H1 (cell line): ENCODE results near the gene LRRC19.

Experiments
- BACH1 ChIP-seq: IDR thresholded peaks from 2 replicates; pipeline ENCODE4 v1.6.1; 2012; ENCODE audit warnings: low read length, improper control_type of control experiment
- CEBPB ChIP-seq: IDR thresholded peaks from 2 replicates; pipeline ENCODE4 v1.6.1; 2012; ENCODE audit warnings: low read depth, low read length
- EZH2 ChIP-seq: fragments of 200-600 bp; sonication (generic); IDR thresholded peaks from 2 replicates; pipeline ENCODE4 v1.7.1; 2012; ENCODE audit warnings: low read depth, mild to moderate bottlenecking, moderate library complexity, low read length, inconsistent platforms; ENCODE audit not compliant: severe bottlenecking
- JUN ChIP-seq: IDR thresholded peaks from 2 replicates; pipeline ENCODE4 v1.6.1; 2011; ENCODE audit warnings: low read depth, mild to moderate bottlenecking, improper control_type of control experiment, low read length
- JUND ChIP-seq: IDR thresholded peaks from 2 replicates; pipeline ENCODE4 v1.6.1; 2011; ENCODE audit warnings: mild to moderate bottlenecking, improper control_type of control experiment, low read length
- KDM5A ChIP-seq: fragments of 200-600 bp; IDR thresholded peaks from 2 replicates; pipeline ENCODE4 v1.7.1; 2012; ENCODE audit warnings: mild to moderate bottlenecking, low read length, inconsistent platforms, mixed read lengths
- POLR2A ChIP-seq, 2 experiments: IDR thresholded peaks; 1 replicate in 1 of 2; 2 replicates in 1 of 2; pipeline ENCODE4 v1.6.1; 2011; ENCODE audit warnings: low read depth in 2 of 2, low read length in 2 of 2, mild to moderate bottlenecking in 2 of 2; ENCODE audit errors: control extremely low read depth in 1 of 2
- POLR2AphosphoS5 ChIP-seq: IDR thresholded peaks from 2 replicates; pipeline ENCODE4 v1.6.1; 2011; ENCODE audit warnings: low read depth, low read length
- RBBP5 ChIP-seq: IDR thresholded peaks from 2 replicates; pipeline ENCODE4 v1.7.1; 2012; ENCODE audit warnings: low read depth, mild to moderate bottlenecking, inconsistent platforms, low read length, moderate library complexity, borderline replicate concordance
- RFX5 ChIP-seq: IDR thresholded peaks from 2 replicates; pipeline ENCODE4 v1.6.1; 2011; ENCODE audit warnings: low read depth, low read length, improper control_type of control experiment, borderline replicate concordance
- SIN3A ChIP-seq, 2 experiments: IDR thresholded peaks in 1 of 2; conservative IDR thresholded peaks in 1 of 2; 2 replicates each; pipeline ENCODE4 v1.6.1; 2011 to 2012; ENCODE audit warnings: low read length in 2 of 2, improper control_type of control experiment in 1 of 2, low read depth in 1 of 2, mild to moderate bottlenecking in 1 of 2
- SUZ12 ChIP-seq: fragments of 200-600 bp; sonication (generic); IDR thresholded peaks from 2 replicates; pipeline ENCODE4 v1.6.1; 2012; ENCODE audit warnings: mild to moderate bottlenecking, inconsistent platforms, low read length, moderate library complexity, mixed read lengths
- TF ChIP-seq, protein P1 (sequence below), 3 experiments: IDR thresholded peaks; 1 replicate in 2 of 3; 2 replicates in 1 of 3; pipeline versions ENCODE4 v1.5.1 to v1.6.1; 2011; ENCODE audit warnings: low read length in 3 of 3, mild to moderate bottlenecking in 3 of 3, inconsistent platforms in 2 of 3, low read depth in 1 of 3, moderate library complexity in 1 of 3; ENCODE audit not compliant: insufficient read depth in 1 of 3; ENCODE audit errors: control extremely low read depth in 1 of 3

DNA sequence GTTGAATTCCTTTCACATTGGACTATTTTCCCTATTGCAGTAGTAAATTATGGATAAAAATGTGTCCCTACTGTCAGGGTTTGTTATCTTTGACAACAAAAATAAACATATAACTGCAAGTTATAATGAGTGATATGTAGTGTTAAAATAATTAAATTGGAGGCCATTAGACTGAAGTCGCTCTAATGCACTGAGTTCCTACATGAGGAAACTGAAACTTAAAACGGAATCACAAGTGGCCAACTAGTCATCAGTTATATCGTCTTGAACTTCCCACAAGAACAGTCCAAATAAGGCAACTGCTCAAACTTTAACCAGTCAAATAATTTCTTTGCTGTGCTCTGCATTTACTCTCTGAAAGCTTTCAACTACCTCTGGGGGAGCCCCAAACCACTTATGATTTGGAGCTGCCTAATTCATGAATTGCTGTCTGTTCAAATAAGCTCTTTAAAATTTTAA is 51.4 kb downstream of the LRRC19 start:
- TF ChIP-seq BACH1 = no peak
- no peak for TF ChIP-seq SUZ12
- TF ChIP-seq, protein P1, sequence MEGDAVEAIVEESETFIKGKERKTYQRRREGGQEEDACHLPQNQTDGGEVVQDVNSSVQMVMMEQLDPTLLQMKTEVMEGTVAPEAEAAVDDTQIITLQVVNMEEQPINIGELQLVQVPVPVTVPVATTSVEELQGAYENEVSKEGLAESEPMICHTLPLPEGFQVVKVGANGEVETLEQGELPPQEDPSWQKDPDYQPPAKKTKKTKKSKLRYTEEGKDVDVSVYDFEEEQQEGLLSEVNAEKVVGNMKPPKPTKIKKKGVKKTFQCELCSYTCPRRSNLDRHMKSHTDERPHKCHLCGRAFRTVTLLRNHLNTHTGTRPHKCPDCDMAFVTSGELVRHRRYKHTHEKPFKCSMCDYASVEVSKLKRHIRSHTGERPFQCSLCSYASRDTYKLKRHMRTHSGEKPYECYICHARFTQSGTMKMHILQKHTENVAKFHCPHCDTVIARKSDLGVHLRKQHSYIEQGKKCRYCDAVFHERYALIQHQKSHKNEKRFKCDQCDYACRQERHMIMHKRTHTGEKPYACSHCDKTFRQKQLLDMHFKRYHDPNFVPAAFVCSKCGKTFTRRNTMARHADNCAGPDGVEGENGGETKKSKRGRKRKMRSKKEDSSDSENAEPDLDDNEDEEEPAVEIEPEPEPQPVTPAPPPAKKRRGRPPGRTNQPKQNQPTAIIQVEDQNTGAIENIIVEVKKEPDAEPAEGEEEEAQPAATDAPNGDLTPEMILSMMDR (IDR thresholded peaks at IDR 0.05; ENCODE audit: control extremely low read depth in 1 of 3, insufficient read depth in 1 of 3, low read depth in 1 of 3, low read length in 3 of 3) = no peak
- TF ChIP-seq JUND = no peak
- TF ChIP-seq POLR2AphosphoS5 = no peak
- TF ChIP-seq POLR2A (IDR thresholded peaks at IDR 0.05; ENCODE audit: control extremely low read depth in 1 of 2, low read depth in 2 of 2, low read length in 2 of 2) = no peak
- no peak for TF ChIP-seq RBBP5
- TF ChIP-seq KDM5A = no peak
- no peak for TF ChIP-seq CEBPB
- no peak for TF ChIP-seq JUN
- no peak for TF ChIP-seq SIN3A (conservative IDR thresholded peaks at IDR 0.05 in 1 of 2, IDR thresholded peaks at IDR 0.05 in 1 of 2; ENCODE audit: low read depth in 1 of 2, low read length in 2 of 2)
- no peak for TF ChIP-seq EZH2
- TF ChIP-seq RFX5 = no peak
